Measurements from ENCODE around the gene DIRAS1.

Gene DIRAS1

DNA sequence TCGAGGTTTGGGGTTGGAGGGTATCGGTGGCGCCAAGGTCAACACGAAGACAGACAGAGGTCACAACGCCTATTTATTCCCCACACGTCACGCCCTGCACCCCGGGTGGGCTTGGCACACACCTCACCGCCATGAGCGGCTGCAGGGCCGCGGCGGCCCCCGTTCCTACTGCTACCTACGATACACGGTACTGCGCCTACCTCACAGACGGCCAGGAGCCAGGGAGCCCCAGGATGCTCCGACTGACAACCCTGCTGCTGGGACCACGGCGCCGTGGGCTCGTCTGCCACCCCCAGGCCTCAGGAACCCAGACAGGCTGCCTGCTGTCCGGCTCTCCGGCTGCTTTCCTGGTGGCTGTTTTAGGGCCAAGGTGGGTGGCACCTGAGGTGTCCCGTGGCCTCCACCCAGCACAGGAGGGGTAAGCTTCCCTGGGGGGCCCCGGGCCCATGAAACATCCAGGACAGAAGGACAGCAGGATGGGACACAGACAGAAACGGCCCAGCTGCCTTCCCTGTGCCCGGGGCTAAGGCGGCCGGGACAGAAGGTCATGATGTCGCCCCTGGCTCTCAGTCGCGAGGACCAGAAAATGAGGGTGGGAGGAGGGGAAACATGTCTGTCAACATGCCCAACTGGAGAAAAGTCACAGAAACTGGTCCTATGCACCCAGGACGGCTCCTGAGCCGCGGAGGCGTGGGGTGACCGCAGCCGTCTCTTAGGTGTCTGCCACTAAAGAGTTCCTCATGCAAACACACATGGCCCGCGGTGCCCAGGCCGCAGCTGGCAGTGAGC is 33.7 kb upstream of the DIRAS1 start:
- no peak for DNase-seq

DNA sequence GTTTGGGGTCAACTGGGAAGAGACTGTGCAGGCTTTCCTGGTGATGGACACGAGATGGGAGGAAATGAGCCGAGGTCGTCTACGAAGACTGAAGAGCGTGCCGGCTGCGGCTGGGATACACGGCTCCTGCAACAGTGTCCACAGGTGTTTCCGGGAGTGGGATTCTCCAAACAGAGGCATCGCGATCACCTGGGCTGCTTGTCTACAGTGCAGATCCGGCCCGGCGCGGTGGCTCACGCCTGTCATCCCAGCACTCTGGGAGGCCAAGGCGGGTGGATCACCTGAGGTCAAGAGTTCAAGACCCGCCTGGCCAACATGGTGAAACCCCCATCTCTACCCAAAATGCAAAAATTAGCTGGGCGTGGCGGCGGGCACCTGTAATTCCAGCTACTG is 30.3 kb upstream of the DIRAS1 start:
- DNase-seq, result no peak

DNA sequence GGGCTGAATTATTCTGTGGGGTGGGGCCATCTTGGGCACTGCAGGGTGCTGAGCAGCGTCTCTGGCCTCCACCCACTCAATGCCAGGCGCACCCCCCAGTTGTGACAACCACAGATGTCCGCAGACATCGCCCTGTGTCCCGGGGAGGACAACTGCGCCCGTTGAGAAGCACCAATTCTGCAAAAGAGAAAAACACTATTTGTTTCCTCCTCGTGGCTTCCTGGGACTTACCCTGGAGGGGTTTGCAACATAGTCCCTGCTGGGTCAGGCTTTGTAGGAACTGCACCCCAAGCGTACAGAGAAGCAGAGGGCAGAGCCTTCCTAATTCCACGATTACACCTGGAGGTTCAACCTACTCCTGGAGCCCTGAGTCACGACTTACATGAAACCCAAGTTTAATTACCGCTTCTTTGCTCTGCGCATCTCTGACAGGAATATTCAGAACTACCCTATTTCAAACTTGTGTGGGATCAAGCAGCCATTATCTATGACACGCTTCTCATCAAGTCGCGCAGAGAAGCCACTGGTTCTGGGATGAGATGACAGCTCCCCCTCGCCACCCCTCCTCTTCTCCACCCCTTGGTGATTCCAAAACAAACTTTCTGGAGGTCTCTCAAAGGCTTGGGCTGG is 29.8 kb upstream of the DIRAS1 start:
- no peak for DNase-seq

DNA sequence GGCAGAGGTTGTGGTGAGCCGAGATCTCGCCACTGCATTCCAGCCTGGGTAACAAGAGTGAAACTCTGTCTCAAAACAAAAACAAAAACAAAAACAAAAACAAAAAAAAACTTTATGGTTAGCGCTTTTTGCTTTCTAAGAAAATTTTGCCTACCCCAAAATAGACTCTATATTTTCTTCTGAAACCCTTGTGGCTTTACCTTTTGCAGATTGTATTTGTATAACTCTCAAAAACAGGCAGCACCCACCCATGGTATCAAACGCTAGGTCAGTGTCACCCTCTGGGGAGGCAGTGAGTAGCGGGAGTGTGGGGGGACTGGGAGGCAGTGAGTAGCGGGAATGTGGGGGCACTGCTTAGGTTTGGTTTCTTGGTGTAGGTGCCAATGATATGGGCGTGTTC is 26.2 kb upstream of the DIRAS1 start:
- DNase-seq, result no peak

DNA sequence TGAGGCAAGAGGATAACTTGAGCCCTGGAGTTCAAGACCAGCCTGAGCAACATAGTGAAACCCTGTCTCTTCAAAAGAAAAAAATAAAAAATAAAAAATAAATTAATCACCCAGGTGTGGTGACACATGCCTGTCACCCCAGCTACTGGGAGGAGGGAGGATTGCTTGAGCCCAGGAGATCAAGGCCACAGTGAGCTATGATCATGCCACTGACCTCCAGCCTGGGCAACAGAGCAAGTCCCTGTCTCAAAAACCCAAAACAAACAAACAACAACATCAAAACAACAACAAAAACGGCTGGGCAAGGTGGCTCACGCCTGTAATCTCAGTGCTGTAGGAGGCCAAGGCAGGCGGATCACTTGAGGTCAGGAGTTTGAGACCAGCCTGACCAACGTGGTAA is 22.9 kb upstream of the DIRAS1 start:
- DNase-seq, result no peak

DNA sequence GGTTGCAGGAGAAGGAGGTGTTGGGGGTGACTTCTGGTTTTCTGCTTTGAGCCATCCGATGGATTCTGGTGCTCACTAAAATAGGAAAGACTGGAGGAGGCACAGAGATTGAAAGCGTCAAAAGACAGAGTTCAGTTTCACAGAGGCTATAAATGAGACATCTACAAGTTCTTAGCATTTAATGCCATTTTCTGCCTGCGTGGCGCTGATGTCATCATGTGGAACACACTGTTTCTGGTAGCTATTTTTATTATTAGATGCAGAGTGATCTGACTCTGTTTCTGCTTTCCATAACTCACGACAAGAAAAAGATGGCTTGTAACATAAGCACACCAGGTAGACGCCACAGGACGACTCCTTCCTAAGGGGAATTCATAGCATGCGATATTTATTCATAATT is 21.9 kb upstream of the DIRAS1 start:
- DNase-seq, result no peak

DNA sequence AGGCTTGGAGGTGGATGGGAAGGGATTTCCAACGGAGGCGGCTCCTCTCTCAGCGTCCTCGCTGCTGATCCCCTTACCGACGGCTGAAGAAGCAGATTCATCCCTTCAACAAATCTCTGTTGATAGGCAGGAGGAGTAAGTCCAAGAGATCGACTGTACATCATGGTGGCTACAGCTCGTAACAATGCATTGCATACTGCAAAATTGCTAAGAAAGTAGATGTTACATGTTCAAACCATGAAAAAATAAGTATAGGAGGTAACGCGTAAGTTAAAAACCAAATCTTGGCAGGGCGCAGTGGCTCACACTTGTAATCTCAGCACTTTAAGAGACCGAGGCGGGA is 19.1 kb upstream of the DIRAS1 start:
- no peak for DNase-seq

DNA sequence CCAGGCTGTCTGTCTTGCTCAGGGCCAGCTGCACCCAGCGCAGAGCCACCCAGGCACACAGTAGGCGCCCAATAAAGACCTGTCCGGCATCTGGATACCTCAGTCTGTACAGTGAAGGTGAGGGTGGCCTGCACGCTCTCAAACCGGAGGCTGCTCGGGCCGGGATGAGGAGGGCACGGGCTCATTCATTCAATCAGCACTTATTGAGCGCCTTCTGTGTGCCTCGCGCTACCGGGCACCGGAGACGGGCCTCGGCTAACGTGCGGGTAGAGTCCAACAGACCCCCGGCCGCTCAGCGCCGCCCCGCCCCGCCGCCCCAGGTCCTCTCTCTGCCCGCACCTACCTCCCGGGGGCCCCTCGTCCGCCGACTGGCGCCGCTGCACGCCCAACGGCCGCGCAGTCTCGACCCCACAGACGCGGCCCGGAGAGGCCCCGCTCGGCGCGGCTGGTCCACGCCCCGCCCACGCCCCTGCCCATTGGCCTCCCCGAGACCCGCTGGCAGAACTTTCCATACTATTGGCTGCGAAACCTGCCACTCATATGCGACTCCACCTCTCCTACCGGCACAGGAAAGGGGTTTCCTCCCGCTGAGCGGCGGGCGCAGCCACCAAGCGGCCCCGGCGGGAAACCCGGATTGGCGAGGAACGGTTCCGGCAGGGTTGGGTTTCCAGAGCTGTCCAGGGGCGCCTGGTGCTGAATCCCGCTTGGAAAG is 18.6 kb upstream of the DIRAS1 start, which contains the start of gene SLC39A3:
Gene SLC39A3, minus strand, starts transcription at position 416 of the 712 bp plus-strand sequence. CDS start 2,760 bp downstream, outside the sequence.
- DNase-seq, result peak; percentile 79

DNA sequence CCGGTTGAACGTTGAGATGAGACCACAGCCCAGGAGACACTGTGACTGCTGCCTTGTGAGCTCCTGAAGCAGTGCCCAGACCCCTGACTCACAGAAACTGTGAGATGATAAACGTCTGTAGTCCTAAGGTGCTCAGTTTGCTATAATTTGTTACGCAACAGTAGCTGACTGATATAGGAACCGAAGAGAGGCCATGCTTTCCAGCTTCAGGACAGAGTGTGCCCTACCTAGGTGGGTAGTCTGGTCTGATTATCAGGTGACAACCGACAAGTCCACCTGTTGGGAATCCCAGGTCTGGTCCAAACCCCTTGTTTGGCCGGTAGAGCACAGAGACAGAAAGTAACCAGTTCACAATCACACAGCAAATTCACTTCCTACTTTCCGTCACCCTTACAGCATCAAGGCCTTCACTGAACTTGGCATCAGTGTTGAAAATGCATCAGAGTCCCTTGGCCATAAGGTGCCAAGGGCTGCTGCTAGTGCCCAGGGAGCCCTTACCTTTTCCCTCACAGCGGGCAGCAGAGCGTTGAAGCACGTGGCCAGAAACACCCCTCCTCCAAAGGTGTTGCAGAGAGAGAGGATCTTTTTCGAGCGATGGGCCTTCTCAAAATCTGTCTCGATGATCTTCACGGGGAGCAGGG is 15.5 kb upstream of the DIRAS1 start:
- no peak for DNase-seq

DNA sequence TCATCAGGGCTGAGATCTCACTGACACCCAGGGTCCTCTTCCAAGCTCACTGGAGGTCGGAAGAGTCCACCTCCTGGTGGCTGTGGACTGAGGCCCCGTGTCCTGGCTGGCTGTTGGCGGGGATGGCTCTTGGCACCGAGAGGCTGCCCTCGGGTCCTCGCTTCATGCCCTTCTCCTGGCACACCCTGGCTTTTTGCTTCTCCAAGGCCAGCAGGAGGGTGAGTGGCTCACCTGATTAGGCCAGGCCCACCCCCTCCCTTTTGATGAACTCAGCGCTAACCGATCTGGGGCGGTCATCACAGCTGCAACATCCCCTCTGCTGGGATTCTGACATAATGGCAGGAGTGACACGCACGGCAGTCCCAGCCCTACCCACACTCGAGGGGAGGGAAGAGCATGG is 14.2 kb upstream of the DIRAS1 start:
- DNase-seq, result no peak

DNA sequence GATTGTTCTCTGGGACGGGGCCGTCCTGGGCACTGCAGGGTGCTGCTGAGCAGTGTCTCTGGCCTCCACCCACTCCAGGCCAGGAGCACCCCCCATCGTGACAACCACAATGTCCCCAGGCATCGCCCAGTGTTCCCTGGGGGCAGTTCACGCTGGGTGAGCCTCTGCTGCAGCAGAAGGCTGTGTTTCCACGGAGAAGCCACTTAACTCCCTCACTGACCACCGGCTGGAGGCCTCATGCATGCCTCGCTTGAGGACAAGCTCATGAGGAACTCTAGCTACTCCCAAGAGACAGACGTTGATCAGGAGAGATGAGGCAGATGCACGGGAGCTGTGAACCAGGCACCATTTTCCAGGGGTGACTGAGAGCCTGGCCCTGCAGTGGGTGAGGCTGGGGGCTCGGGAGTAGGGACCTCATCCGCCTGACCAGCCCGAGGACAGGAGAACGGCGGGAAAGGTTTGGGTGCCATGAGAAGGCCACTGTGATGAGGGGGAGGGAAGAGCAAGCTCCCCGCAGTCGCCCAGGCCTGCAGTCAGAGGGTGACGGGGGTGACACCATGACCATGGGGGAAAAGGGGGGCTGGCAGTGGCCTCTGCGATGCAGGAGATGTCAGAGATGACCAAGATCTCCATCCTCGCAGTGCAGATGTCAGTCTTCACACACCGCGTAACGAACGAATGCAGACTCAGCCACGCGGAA is 13.6 kb upstream of the DIRAS1 start:
- DNase-seq, result no peak

DNA sequence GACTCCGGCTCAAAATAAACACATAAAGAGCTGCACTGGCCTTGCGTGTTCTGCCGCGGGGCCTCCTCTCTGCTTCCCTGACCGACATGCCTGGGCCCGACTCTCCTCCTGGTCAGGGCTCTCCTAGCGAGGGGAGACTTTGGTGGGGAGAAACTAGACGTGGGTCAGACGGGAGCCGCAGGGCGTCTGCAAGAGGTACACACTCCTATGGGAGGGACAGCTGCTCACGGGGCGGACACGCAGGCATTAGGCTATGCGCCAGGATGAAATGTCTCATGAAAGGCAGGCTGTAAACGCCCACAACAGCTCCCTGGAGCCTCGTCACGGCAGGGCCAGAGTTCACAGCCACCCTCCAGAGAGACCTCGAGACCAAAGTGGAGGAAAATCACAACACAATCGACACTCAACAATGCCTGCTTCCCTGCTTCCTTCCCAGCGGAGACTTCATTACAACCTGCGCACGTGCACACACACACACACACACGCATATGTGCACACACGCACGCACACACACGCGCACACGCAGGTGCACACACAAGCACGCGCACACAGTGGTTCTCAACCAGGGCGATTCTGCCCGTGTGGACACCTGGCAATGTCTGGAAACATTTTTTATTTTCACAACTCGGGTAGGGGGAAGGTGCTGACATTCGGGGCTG is 12.9 kb upstream of the DIRAS1 start:
- DNase-seq, result no peak

DNA sequence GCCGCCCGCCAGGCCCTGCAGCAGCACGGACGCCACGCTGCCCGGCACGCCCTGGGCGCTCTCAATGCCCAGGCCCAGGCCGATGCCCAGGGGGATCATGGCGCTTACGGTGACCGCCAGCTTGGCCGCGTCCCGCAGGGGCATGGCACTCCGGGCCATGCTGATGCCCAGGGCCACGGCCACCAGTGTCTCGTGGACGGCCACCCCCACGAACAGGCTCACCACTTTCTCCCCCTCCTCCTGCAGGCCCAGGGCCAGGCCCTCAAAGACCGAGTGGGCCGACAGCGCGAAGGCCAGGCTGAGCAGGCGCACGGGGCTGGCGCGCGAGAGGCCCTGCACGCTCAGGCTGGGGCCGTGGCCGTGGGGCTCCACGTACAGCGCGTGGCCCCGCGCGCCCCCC is 11.7 kb upstream of the DIRAS1 start:
- no peak for DNase-seq

DNA sequence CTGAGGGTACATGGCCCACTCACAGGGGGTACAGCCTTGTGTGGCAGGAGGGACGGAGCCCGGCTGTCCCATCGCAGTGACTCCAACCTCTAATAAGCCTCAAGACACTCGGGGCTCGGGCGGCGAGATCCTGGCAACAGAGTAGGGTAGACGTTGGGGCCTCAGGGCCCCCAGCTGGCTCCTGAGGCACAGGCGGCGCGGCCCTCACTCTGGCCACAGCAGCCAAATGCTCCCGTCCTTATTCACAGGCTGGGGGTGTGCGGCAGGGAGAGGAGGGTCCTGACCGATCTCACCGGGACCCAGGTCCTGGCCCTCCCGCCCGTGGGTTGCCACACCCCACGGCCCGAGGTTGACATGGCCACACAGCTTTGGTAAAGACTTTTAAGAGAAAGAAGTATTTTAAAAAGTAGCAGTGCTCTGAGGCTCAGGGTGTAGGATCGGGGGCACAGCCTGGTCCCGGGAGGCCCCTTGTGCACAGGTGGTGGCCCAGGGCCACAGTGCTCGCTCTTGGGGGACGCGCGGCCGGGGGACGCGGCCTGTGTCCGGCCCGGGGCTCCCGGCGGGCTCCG is 11.1 kb upstream of the DIRAS1 start:
- no peak for DNase-seq

DNA sequence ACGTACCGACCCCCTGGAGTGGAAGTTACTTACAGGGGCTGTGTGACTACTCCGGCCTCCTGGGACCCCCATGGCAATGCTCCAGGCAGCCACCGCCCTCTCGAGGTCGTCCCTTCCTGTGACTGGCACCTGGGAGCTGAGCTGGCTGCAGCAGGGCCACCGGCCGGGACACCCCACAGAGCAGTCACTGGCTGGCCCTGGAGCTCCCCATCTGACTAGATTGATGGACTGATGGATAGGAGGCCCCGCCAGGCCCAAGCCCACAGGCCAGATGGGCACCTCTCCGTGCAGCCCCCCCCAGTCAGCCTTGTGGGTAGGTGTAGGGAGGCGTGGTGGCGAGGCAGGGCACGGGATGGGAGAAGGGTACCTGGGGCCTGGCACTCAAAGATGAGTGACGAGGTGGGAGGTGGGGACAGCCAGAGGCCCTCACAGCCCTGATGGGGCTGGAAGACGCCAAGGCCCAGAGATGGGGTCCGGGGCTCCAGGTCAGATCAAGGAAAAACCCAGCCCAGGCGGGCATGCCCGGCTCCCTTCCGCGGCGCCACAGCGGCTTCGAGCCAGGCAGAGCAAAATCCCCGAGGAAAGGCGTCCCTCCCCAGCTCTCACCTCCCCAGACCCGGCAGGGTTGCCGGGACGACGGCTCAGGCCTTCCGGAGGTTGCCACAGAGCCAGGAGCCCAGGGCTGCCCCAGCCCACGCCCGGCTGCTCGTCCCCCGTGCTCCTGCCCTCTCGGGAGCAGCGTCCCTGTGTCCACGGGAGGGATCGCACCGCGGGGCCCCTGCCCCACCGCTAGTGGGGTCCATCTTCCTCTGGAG is 10.2 kb upstream of the DIRAS1 start:
- DNase-seq, result no peak

DNA sequence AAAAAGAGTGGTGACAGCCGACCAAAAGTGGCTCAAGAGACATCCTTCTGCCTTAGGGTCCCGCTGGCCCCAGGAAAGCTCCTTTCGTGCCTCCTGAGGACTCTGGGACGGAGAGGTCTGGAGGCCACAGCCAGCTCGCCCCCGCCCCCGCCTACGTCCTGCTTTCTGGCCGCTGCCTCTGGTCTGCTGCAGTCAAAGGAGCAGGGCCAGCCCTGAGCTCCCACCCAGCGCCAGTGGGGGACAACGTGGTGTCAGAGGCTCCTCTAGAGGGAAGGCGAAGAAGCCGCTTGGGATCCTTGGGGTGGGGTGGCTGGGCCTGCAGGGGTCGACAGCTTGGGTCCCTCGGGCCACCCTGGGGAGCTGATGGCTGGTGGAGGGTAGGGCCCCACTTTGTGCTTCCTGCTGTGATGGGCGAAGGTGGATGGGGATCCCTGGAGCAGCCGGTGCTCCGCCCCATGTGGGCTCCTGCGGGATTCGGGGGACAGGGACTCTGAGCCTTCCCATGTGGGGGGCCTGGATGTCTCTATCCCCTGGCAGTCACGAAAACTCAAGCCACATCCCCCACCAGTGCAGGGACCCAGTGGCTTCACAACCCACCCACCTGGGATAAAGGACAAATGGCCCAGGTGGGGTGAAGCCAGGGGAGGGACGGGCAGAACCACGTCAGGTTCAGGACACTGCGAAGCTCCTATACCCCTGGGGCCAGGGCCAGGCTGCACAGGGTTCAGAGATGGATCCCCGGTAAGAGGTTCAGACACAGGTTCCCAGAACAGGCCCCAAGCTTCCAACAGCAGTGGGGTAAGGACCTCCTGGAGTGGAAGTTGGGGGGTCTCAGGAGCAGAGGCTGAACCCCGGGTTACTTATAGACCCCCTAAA is 9.0 kb upstream of the DIRAS1 start:
- DNase-seq, result no peak

DNA sequence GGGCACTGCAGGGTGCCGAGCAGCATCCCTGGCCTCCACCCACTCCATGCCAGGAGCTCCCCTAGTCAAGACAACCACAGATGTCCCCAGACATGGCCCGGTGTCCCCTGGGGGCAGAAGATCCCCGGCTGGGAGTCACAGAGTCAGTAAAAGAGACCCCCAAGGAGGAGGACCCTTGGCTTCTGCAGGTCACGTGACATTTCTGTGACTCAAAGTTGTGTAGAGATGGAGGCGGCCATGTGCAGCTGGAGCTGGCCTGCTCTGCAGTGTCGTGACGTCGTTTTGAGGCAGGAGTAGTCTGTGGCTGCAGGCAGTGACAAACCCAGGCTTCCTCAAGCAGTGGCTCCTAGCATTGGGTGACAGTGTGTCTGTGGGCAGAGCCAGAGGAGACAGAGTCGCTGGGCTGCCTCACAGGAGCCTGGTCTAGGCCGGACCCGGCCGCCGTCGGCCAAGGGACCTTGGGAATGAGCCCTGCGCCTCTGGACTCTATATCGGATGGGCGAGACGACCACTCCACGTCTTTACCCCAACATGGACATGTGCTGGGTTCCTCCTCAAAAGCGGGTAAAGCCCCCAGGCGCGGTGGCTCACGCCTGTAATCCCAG is 7.7 kb upstream of the DIRAS1 start:
- no peak for DNase-seq

DNA sequence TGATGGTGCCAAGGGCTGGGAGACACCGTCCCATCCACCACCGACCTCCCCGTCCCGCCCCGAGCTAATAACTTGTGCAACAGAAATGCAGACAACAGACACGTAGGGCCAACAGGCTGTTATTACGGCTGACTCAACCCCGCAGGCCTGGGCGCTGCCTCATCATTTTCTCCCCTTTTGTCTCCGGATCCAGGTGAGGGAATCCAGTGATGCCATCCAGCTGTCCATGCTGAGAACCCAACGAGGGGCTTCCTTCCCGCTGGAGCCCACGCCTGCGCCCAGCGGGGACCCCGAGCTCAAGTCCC is 6.4 kb upstream of the DIRAS1 start:
- no peak for DNase-seq

DNA sequence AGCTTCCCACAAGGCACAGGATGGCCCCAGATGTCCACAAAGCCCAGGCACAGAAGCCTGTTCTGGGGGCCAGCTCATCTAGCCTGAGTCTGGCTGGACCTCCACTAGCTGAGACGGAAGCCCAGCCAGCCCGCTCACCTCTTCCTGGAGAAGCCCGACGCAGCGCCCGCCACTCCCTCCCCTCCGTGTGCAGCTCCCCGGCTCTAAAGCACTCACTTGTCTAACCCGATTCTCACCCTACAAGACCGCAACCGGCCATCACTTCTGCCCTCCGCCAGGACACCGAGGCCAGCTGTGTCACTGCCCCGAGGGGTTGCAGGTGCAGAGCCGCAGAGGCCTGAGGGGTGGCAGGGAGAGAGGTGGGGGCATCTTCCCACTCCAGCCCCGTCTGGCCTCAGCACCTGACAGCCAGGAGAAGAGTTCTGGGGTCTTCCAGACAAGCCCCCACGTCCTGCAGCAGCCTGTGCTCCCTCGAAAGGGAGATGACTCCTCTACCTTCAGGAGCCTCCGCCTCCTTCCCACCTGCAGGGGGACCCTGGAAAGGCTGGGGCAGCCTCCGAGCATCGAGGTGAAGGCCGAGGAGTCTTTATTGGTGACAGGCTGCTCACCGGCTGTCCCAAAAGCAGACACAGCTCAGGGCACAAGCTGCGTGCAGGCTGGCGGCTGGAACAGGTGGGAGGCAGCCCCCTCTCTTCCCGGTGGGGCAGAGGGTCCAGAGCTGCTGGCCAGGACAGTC is 5.9 kb upstream of the DIRAS1 start:
- no peak for DNase-seq
